ENCODE measurements around the gene PCSK6. TPM values are rescaled to one million over a fixed set of nuclear protein-coding genes. Genes with fewer than 3 reads are reported as not detected.

The PCSK6 gene
- total RNA-seq, 2 donors from 2014 or later, result 5.1 to 8.8 TPM

- Histone ChIP-seq H3K27ac (no peak overlapping the region), H3K9me3 (no peaks in the 10 kb centered on the region), H3K4me1 (ENCODE audit: control insufficient read depth in 1 of 2, low read depth in 2 of 2) (no peaks in the 10 kb centered on the region), H3K27me3 (replicated peaks; ENCODE audit: insufficient read depth) (no peaks in the 10 kb centered on the region), H3K36me3 (no peaks in the 10 kb centered on the region), H3K4me3 (no peak overlapping the region)
- no peak for DNase-seq (ENCODE audit: low spot score)
- ATAC-seq (ENCODE audit: insufficient number of reproducible peaks, low FRiP score, low read depth), result no peak
- no peak for TF ChIP-seq CTCF (IDR thresholded peaks at IDR 0.05)
Observed at GRCh38 chr15:101332061-101332467, 157.4 kb downstream of the PCSK6 start.

GRCh38 chr15:101329867-101330380 lies 159.6 kb downstream of the PCSK6 start:
- H3K9me3 ChIP-seq, result no peaks in the 10 kb centered on the region
- H3K4me3 ChIP-seq, result no peak overlapping the region
- no peaks in the 10 kb centered on the region for H3K36me3 ChIP-seq
- H3K4me1 ChIP-seq (ENCODE audit: control insufficient read depth in 1 of 2, low read depth in 2 of 2), result no peaks in the 10 kb centered on the region
- no peak for TF ChIP-seq CTCF (IDR thresholded peaks at IDR 0.05)
- no peaks in the 10 kb centered on the region for H3K27me3 ChIP-seq (replicated peaks; ENCODE audit: insufficient read depth)
- H3K27ac ChIP-seq, result no peak overlapping the region
- ATAC-seq (ENCODE audit: insufficient number of reproducible peaks, low FRiP score, low read depth) (no peak), DNase-seq (ENCODE audit: low spot score) (no peak)

- no peak for TF ChIP-seq CTCF (IDR thresholded peaks at IDR 0.05)
- no peak for ATAC-seq (ENCODE audit: insufficient number of reproducible peaks, low FRiP score, low read depth)
Observed at GRCh38 chr15:101329309-101329863, 160.1 kb downstream of the PCSK6 start.

GRCh38 chr15:101328001-101328400 lies 161.5 kb downstream of the PCSK6 start:
- Histone ChIP-seq H3K27ac (no peak overlapping the region), H3K9me3 (no peaks in the 10 kb centered on the region), H3K4me1 (ENCODE audit: control insufficient read depth in 1 of 2, low read depth in 2 of 2) (no peaks in the 10 kb centered on the region), H3K4me3 (no peak overlapping the region), H3K36me3 (no peaks in the 10 kb centered on the region), H3K27me3 (replicated peaks; ENCODE audit: insufficient read depth) (no peaks in the 10 kb centered on the region)
- TF ChIP-seq CTCF (IDR thresholded peaks at IDR 0.05), result no peak
- ATAC-seq (ENCODE audit: insufficient number of reproducible peaks, low FRiP score, low read depth) (no peak), DNase-seq (ENCODE audit: low spot score) (no peak)

More at GRCh38 chr15:101329309-101329863, 160.1 kb downstream of the PCSK6 start:
- Histone ChIP-seq H3K9me3 (no peaks in the 10 kb centered on the region), H3K36me3 (no peaks in the 10 kb centered on the region), H3K27ac (no peak overlapping the region), H3K4me1 (ENCODE audit: control insufficient read depth in 1 of 2, low read depth in 2 of 2) (no peaks in the 10 kb centered on the region), H3K27me3 (replicated peaks; ENCODE audit: insufficient read depth) (no peaks in the 10 kb centered on the region), H3K4me3 (no peak overlapping the region)
- DNase-seq (ENCODE audit: low spot score), result no peak

- Histone ChIP-seq H3K9me3 (no peaks in the 10 kb centered on the region), H3K4me1 (ENCODE audit: control insufficient read depth in 1 of 2, low read depth in 2 of 2) (no peaks in the 10 kb centered on the region), H3K36me3 (no peaks in the 10 kb centered on the region), H3K27ac (no peak overlapping the region), H3K4me3 (no peak overlapping the region), H3K27me3 (replicated peaks; ENCODE audit: insufficient read depth) (no peaks in the 10 kb centered on the region)
- ATAC-seq (ENCODE audit: insufficient number of reproducible peaks, low FRiP score, low read depth) (no peak), DNase-seq (ENCODE audit: low spot score) (no peak)
- no peak for TF ChIP-seq CTCF (IDR thresholded peaks at IDR 0.05)
Observed at GRCh38 chr15:101327147-101327740, 162.3 kb downstream of the PCSK6 start.
